ENCODE data around the gene TMC3. TPM values are rescaled to one million over a fixed set of nuclear protein-coding genes. Genes with fewer than 3 reads are reported as not detected.

The TMC3 gene
- polyA plus RNA-seq, 1 donor, result 0.08 TPM

- no peak for DNase-seq
Observed at GRCh38 chr15:81297603-81298575, 76.1 kb downstream of the TMC3 start.

- no peak for DNase-seq
Observed at GRCh38 chr15:81297147-81297572, 76.9 kb downstream of the TMC3 start.

- no peak for DNase-seq
Observed at GRCh38 chr15:81296673-81297072, 77.3 kb downstream of the TMC3 start.

GRCh38 chr15:81296186-81296585 lies 77.8 kb downstream of the TMC3 start:
- DNase-seq, result no peak

GRCh38 chr15:81295486-81296121 lies 78.4 kb downstream of the TMC3 start:
- DNase-seq, result no peak

- no peak for DNase-seq
Observed at GRCh38 chr15:81294516-81294880, 79.5 kb downstream of the TMC3 start.

GRCh38 chr15:81293728-81294515 lies 80.1 kb downstream of the TMC3 start:
- DNase-seq, result no peak

- no peak for DNase-seq
Observed at GRCh38 chr15:81292523-81293001, 81.5 kb downstream of the TMC3 start.

GRCh38 chr15:81291916-81292522 lies 82.0 kb downstream of the TMC3 start:
- DNase-seq, result no peak

GRCh38 chr15:81289910-81290309 lies 84.1 kb downstream of the TMC3 start:
- no peak for DNase-seq

- DNase-seq, result no peak
Observed at GRCh38 chr15:81288616-81289015, 85.4 kb downstream of the TMC3 start.

GRCh38 chr15:81288040-81288439 lies 86.0 kb downstream of the TMC3 start:
- DNase-seq, result no peak

- no peak for DNase-seq
Observed at GRCh38 chr15:81286621-81287121, 87.3 kb downstream of the TMC3 start.

GRCh38 chr15:81285461-81285860 lies 88.6 kb downstream of the TMC3 start:
- no peak for DNase-seq

- DNase-seq, result no peak
Observed at GRCh38 chr15:81284256-81285031, 89.6 kb downstream of the TMC3 start.

- DNase-seq, result no peak
Observed at GRCh38 chr15:81282911-81283310, 91.1 kb downstream of the TMC3 start.

- DNase-seq, result no peak
Observed at GRCh38 chr15:81282606-81282895, 91.5 kb downstream of the TMC3 start.

- DNase-seq, result no peak
Observed at GRCh38 chr15:81281766-81282605, 92.0 kb downstream of the TMC3 start.

- no peak for DNase-seq
Observed at GRCh38 chr15:81281456-81281735, 92.6 kb downstream of the TMC3 start.
